ENCODE data around the gene FHIT. TPM values are rescaled to one million over a fixed set of nuclear protein-coding genes. Genes with fewer than 3 reads are reported as not detected.

The FHIT gene
- total and polyA plus RNA-seq, 2 experiments from 2014 or later: 0.22 to 0.90 TPM

GRCh38 chr3:59979542-59979941 is 1271.7 kb downstream of the FHIT start:
- H3K4me1 ChIP-seq (ENCODE audit: insufficient read depth): no peaks in the 10 kb centered on the region
- H3K79me2 ChIP-seq (ENCODE audit: insufficient read depth): no peaks in the 10 kb centered on the region
- H3K9me2 ChIP-seq (ENCODE audit: insufficient read depth): no peaks in the 10 kb centered on the region
- 70 to 77% methylated on average over 6 of the region's 6 CpGs for WGBS, 2 experiments (ENCODE audit: low coverage in 1 of 2, low lambda C conversion rate in 2 of 2, missing lambda C conversion rate in 2 of 2)
- no peaks in the 10 kb centered on the region for H3K9me3 ChIP-seq (ENCODE audit: low read depth)
- no peak overlapping the region for H3K4me3 ChIP-seq
- H3K4me2 ChIP-seq (ENCODE audit: unreplicated experiment): no peak overlapping the region
- no peaks in the 10 kb centered on the region for H3F3A ChIP-seq (ENCODE audit: insufficient read depth)
- H4K20me1 ChIP-seq (ENCODE audit: insufficient read depth): no peaks in the 10 kb centered on the region
- DNase-seq: no peak
- H3K27me3 ChIP-seq (replicated peaks; ENCODE audit: insufficient read depth): no peaks in the 10 kb centered on the region
- no peak overlapping the region for H3K27ac ChIP-seq
- no peaks in the 10 kb centered on the region for H3K36me3 ChIP-seq (ENCODE audit: low read depth)
- in situ Hi-C loops (cut with MboI): no loop called here
- H2AFZ ChIP-seq: no peak overlapping the region
- H3K9ac ChIP-seq: no peak overlapping the region
- no peak for TF ChIP-seq EZH2phosphoT487 (IDR thresholded peaks at IDR 0.05; ENCODE audit: insufficient read depth, low read depth)
- TF ChIP-seq EZH2 (IDR thresholded peaks at IDR 0.05; ENCODE audit: insufficient read depth, poor library complexity, severe bottlenecking): no peak

GRCh38 chr3:59978979-59979378 is 1272.3 kb downstream of the FHIT start:
- Histone ChIP-seq H3K27me3 (replicated peaks; ENCODE audit: insufficient read depth) (no peaks in the 10 kb centered on the region), H4K20me1 (ENCODE audit: insufficient read depth) (no peaks in the 10 kb centered on the region), H3K9me3 (ENCODE audit: low read depth) (no peaks in the 10 kb centered on the region), H3K36me3 (ENCODE audit: low read depth) (no peaks in the 10 kb centered on the region), H3K9me2 (ENCODE audit: insufficient read depth) (no peaks in the 10 kb centered on the region), H3K79me2 (ENCODE audit: insufficient read depth) (no peaks in the 10 kb centered on the region), H3K4me3 (no peak overlapping the region), H3K9ac (no peak overlapping the region), H3K4me1 (ENCODE audit: insufficient read depth) (no peaks in the 10 kb centered on the region), H3F3A (ENCODE audit: insufficient read depth) (no peaks in the 10 kb centered on the region), H3K27ac (no peak overlapping the region), H3K4me2 (ENCODE audit: unreplicated experiment) (no peak overlapping the region), H2AFZ (no peak overlapping the region)
- in situ Hi-C loops (cut with MboI): no loop called here
- TF ChIP-seq EZH2phosphoT487 (IDR thresholded peaks at IDR 0.05; ENCODE audit: insufficient read depth, low read depth): no peak
- TF ChIP-seq EZH2 (IDR thresholded peaks at IDR 0.05; ENCODE audit: insufficient read depth, poor library complexity, severe bottlenecking): no peak
- no peak for DNase-seq

- no peaks in the 10 kb centered on the region for H3K9me2 ChIP-seq (ENCODE audit: insufficient read depth)
- in situ Hi-C loops (cut with MboI): no loop called here
- no peaks in the 10 kb centered on the region for H3K79me2 ChIP-seq (ENCODE audit: insufficient read depth)
- no peaks in the 10 kb centered on the region for H4K20me1 ChIP-seq (ENCODE audit: insufficient read depth)
- H3K4me3 ChIP-seq: no peak overlapping the region
- no peak overlapping the region for H3K4me2 ChIP-seq (ENCODE audit: unreplicated experiment)
- no peak for DNase-seq
- no peak overlapping the region for H3K27ac ChIP-seq
- no peaks in the 10 kb centered on the region for H3K4me1 ChIP-seq (ENCODE audit: insufficient read depth)
- 11 to 13% methylated on average over 4 of the region's 4 CpGs for WGBS, 2 experiments (ENCODE audit: low coverage in 1 of 2, low lambda C conversion rate in 2 of 2, missing lambda C conversion rate in 2 of 2)
- no peaks in the 10 kb centered on the region for H3K9me3 ChIP-seq (ENCODE audit: low read depth)
- H3K9ac ChIP-seq: no peak overlapping the region
- no peaks in the 10 kb centered on the region for H3K36me3 ChIP-seq (ENCODE audit: low read depth)
- no peaks in the 10 kb centered on the region for H3F3A ChIP-seq (ENCODE audit: insufficient read depth)
- H3K27me3 ChIP-seq (replicated peaks; ENCODE audit: insufficient read depth): no peaks in the 10 kb centered on the region
- TF ChIP-seq EZH2 (IDR thresholded peaks at IDR 0.05; ENCODE audit: insufficient read depth, poor library complexity, severe bottlenecking) (no peak), EZH2phosphoT487 (IDR thresholded peaks at IDR 0.05; ENCODE audit: insufficient read depth, low read depth) (no peak)
- H2AFZ ChIP-seq: no peak overlapping the region
Observed at GRCh38 chr3:59970796-59971195, 1280.5 kb downstream of the FHIT start.

- no peaks in the 10 kb centered on the region for H3K79me2 ChIP-seq (ENCODE audit: insufficient read depth)
- no peak overlapping the region for H3K4me3 ChIP-seq
- no peak for TF ChIP-seq EZH2 (IDR thresholded peaks at IDR 0.05; ENCODE audit: insufficient read depth, poor library complexity, severe bottlenecking)
- no peak for TF ChIP-seq EZH2phosphoT487 (IDR thresholded peaks at IDR 0.05; ENCODE audit: insufficient read depth, low read depth)
- H4K20me1 ChIP-seq (ENCODE audit: insufficient read depth): no peaks in the 10 kb centered on the region
- H3K9me2 ChIP-seq (ENCODE audit: insufficient read depth): no peaks in the 10 kb centered on the region
- no peak overlapping the region for H3K4me2 ChIP-seq (ENCODE audit: unreplicated experiment)
- H3K36me3 ChIP-seq (ENCODE audit: low read depth): no peaks in the 10 kb centered on the region
- H3K4me1 ChIP-seq (ENCODE audit: insufficient read depth): no peaks in the 10 kb centered on the region
- no peak overlapping the region for H3K27ac ChIP-seq
- DNase-seq: no peak
- no peaks in the 10 kb centered on the region for H3F3A ChIP-seq (ENCODE audit: insufficient read depth)
- H2AFZ ChIP-seq: no peak overlapping the region
- WGBS, 2 experiments (ENCODE audit: low coverage in 1 of 2, low lambda C conversion rate in 2 of 2, missing lambda C conversion rate in 2 of 2): 6 to 8% methylated on average over 6 of the region's 6 CpGs
- H3K27me3 ChIP-seq (replicated peaks; ENCODE audit: insufficient read depth): no peaks in the 10 kb centered on the region
- in situ Hi-C loops (cut with MboI): no loop called here
- H3K9me3 ChIP-seq (ENCODE audit: low read depth): no peaks in the 10 kb centered on the region
- no peak overlapping the region for H3K9ac ChIP-seq
Observed at GRCh38 chr3:59970376-59970775, 1280.9 kb downstream of the FHIT start.

GRCh38 chr3:59968513-59969045 is 1282.7 kb downstream of the FHIT start:
- H2AFZ ChIP-seq: no peak overlapping the region

More at GRCh38 chr3:59968513-59969045, 1282.7 kb downstream of the FHIT start:
- H3K4me2 ChIP-seq (ENCODE audit: unreplicated experiment): no peak overlapping the region
- WGBS, 2 experiments (ENCODE audit: low coverage in 1 of 2, low lambda C conversion rate in 2 of 2, missing lambda C conversion rate in 2 of 2): 50 to 60% methylated on average over 5 of the region's 5 CpGs
- H3K4me1 ChIP-seq (ENCODE audit: insufficient read depth): no peaks in the 10 kb centered on the region
- no peaks in the 10 kb centered on the region for H3F3A ChIP-seq (ENCODE audit: insufficient read depth)
- no peaks in the 10 kb centered on the region for H3K9me3 ChIP-seq (ENCODE audit: low read depth)
- no peak overlapping the region for H3K9ac ChIP-seq
- DNase-seq: no peak
- H4K20me1 ChIP-seq (ENCODE audit: insufficient read depth): no peaks in the 10 kb centered on the region
- H3K4me3 ChIP-seq: no peak overlapping the region
- in situ Hi-C loops (cut with MboI): no loop called here
- H3K9me2 ChIP-seq (ENCODE audit: insufficient read depth): no peaks in the 10 kb centered on the region
- TF ChIP-seq EZH2phosphoT487 (IDR thresholded peaks at IDR 0.05; ENCODE audit: insufficient read depth, low read depth) (no peak), EZH2 (IDR thresholded peaks at IDR 0.05; ENCODE audit: insufficient read depth, poor library complexity, severe bottlenecking) (no peak)
- no peaks in the 10 kb centered on the region for H3K27me3 ChIP-seq (replicated peaks; ENCODE audit: insufficient read depth)
- no peak overlapping the region for H3K27ac ChIP-seq
- H3K79me2 ChIP-seq (ENCODE audit: insufficient read depth): no peaks in the 10 kb centered on the region
- no peaks in the 10 kb centered on the region for H3K36me3 ChIP-seq (ENCODE audit: low read depth)

Measured in GM23248 (cell line).